Mammary epithelial cell (primary cell): ENCODE data around the gene VIL1.

Source experiments
- CTCF ChIP-seq, 2 donors: IDR thresholded peaks in 1 of 2; conservative IDR thresholded peaks in 1 of 2; 2 replicates each; pipeline ENCODE4 v1.5.1; 2011 to 2012; ENCODE audit warnings: inconsistent platforms in 2 of 2, low read length in 2 of 2, mild to moderate bottlenecking in 2 of 2, control low read depth in 1 of 2, low read depth in 1 of 2; ENCODE audit not compliant: insufficient read depth in 1 of 2; ENCODE audit errors: extremely low read depth in 1 of 2
- EZH2 ChIP-seq: IDR thresholded peaks from 2 replicates; pipeline ENCODE4 v1.6.1; 2012; ENCODE audit warnings: low read length, inconsistent platforms, borderline replicate concordance

DNA sequence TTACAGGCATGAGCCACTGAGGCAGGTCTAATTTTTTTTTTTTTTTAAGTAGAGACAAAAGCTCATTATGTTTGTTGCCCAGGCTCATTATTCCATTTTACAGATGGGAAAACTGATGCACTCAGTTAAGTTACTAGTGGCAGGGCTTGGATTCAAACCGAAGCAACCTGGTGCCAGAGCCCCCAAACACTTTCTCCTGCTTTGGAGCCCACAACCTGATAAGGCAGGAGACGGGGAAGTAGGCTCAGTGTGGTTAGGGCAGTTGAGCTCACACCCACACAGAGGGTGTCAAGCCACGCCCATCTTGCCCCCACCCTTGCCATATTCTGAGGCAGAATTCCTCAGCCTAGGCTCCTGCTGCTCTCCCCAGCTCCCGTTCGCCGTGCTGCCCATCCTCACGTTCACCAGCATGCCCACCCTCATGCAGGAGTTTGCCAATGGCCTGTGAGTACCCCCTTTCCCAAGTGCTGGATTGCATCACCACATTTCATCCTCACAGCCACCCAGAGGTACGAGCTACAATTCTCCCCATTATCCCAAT lies 25.1 kb upstream of the VIL1 start:
- no peak for TF ChIP-seq CTCF (conservative IDR thresholded peaks at IDR 0.05 in 1 of 2, IDR thresholded peaks at IDR 0.05 in 1 of 2; ENCODE audit: extremely low read depth in 1 of 2, insufficient read depth in 1 of 2, low read depth in 1 of 2, low read length in 2 of 2)
- TF ChIP-seq EZH2: no peak
